Natural killer cell treated with Interleukin-12 subunit alpha and Interleukin-12 subunit beta and Interleukin-15 and Interleukin-18, amount 100 ng/mL, for 72 hours (primary cell): ENCODE data around the gene GALNT12. TPM values are rescaled to one million over a fixed set of nuclear protein-coding genes. Genes with fewer than 3 reads are reported as not detected.

Experiments
- ATAC-seq, 2 donors: fragments of 150-1000 bp; cut with Tn5 transposase in 1 of 2; sonication (Bioruptor Pico), chemical (Tn5 transposase) in 1 of 2; 2 replicates each; pipeline ENCODE4 v1.10.0; 2021
- DNase-seq: peaks from one replicate; pipeline ENCODE4 v3.0.0; 2022; ENCODE audit warnings: low spot score
- H3K27ac Mint-ChIP-seq, 2 donors: 1 replicate in 1 of 2; 2 replicates in 1 of 2; pipeline ENCODE4 v1.8.0; 2022; ENCODE audit warnings: mixed read lengths in 2 of 2, mild to moderate bottlenecking in 1 of 2, moderate library complexity in 1 of 2
- H3K27me3 Mint-ChIP-seq, 2 donors: 1 replicate in 1 of 2; 2 replicates in 1 of 2; pipeline ENCODE4 v1.8.0; 2022; ENCODE audit warnings: mixed read lengths in 2 of 2
- H3K36me3 Mint-ChIP-seq: one replicate; pipeline ENCODE4 v1.8.0; 2022; ENCODE audit warnings: mixed read lengths
- H3K4me1 Mint-ChIP-seq, 2 donors: 1 replicate in 1 of 2; 2 replicates in 1 of 2; pipeline ENCODE4 v1.8.0; 2022; ENCODE audit warnings: low read depth in 2 of 2, mixed read lengths in 2 of 2, mild to moderate bottlenecking in 1 of 2
- H3K4me3 Mint-ChIP-seq: one replicate; pipeline ENCODE4 v1.8.0; 2022; ENCODE audit warnings: mixed read lengths
- H3K9me3 Mint-ChIP-seq: 2 replicates; pipeline ENCODE4 v1.8.0; 2022; ENCODE audit warnings: mixed read lengths
- total RNA-seq, 2 donors: library from RNA; stranded (reverse); gene quantifications; one replicate each; pipeline ENCODE4 v1.2.3, GENCODE V29; 2022

Gene GALNT12
- total RNA-seq, 2 donors from 2014 or later, result 1.8 to 4.1 TPM

DNA sequence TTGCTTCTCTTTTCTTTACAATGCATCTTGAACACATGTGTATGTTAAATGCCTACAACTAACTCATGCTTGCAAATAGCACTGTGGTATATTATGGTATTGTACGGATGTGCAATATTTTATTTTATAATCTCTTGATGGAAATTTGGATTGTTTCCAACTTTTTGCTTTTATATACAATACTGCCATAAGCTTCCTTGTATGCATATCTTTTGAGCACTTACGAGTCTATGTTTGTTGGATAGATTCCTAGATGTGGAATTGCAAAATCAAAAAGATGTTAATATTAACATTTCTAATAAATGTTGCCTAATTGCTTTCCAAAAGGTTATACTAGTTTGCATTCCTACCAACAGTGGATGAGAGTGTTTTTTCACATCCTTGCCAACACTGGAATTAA lies 3.4 kb upstream of the GALNT12 start:
- H3K27me3 Mint-ChIP-seq, result peaks cover 10 to 31% of the 10 kb centered on the region in 2 donors
- no peaks in the 10 kb centered on the region for H3K9me3 Mint-ChIP-seq
- H3K4me1 Mint-ChIP-seq, result peaks cover 13 to 14% of the 10 kb centered on the region in 2 donors
- no peak overlapping the region for H3K4me3 Mint-ChIP-seq
- ATAC-seq (no peak), DNase-seq (no peak)
- no peaks in the 10 kb centered on the region for H3K36me3 Mint-ChIP-seq
- no peak overlapping the region for H3K27ac Mint-ChIP-seq

GRCh38 chr9:98805506-98806272 lies 1.8 kb upstream of the GALNT12 start:
- Mint-ChIP-seq H3K36me3 (no peaks in the 10 kb centered on the region), H3K27me3 (peaks cover 10 to 31% of the 10 kb centered on the region in 2 donors), H3K9me3 (no peaks in the 10 kb centered on the region), H3K27ac (no peak overlapping the region), H3K4me1 (peaks cover 19 to 20% of the 10 kb centered on the region in 2 donors), H3K4me3 (no peak overlapping the region)
- DNase-seq, result no peak
- no peak for ATAC-seq

GRCh38 chr9:98806394-98807035 lies 955 bp upstream of the GALNT12 start:
- Mint-ChIP-seq H3K9me3 (no peaks in the 10 kb centered on the region), H3K27ac (no peak overlapping the region), H3K27me3 (peaks cover 10 to 31% of the 10 kb centered on the region in 2 donors), H3K4me3 (peak overlapping the region; percentile 84), H3K36me3 (no peaks in the 10 kb centered on the region), H3K4me1 (peaks cover 26 to 28% of the 10 kb centered on the region in 2 donors)
- no peak for DNase-seq
- ATAC-seq, result no peak

GRCh38 chr9:98807814-98808195 lies 335 bp downstream of the GALNT12 start:
- Mint-ChIP-seq H3K9me3 (no peaks in the 10 kb centered on the region), H3K4me3 (peak overlapping the region; percentile 78), H3K4me1 (peaks cover 26 to 28% of the 10 kb centered on the region in 2 donors), H3K36me3 (peaks cover under 1% of the 10 kb centered on the region), H3K27ac (no peak overlapping the region), H3K27me3 (peaks cover 10 to 31% of the 10 kb centered on the region in 2 donors)
- DNase-seq, result no peak
- peak; percentile 63 to 75 for ATAC-seq

GRCh38 chr9:98808411-98808815 lies 943 bp downstream of the GALNT12 start:
- Mint-ChIP-seq H3K9me3 (no peaks in the 10 kb centered on the region), H3K4me1 (peaks cover 26 to 28% of the 10 kb centered on the region in 2 donors), H3K36me3 (peaks cover 4% of the 10 kb centered on the region), H3K4me3 (peak overlapping the region; percentile 78), H3K27me3 (peaks cover 8 to 26% of the 10 kb centered on the region in 2 donors), H3K27ac (no peak overlapping the region)
- no peak for ATAC-seq
- DNase-seq, result no peak

- ATAC-seq (no peak), DNase-seq (no peak)
- Mint-ChIP-seq H3K4me3 (peak overlapping the region; percentile 54), H3K36me3 (peaks cover 4% of the 10 kb centered on the region), H3K4me1 (peaks cover 26 to 28% of the 10 kb centered on the region in 2 donors), H3K27me3 (peaks cover 6 to 23% of the 10 kb centered on the region in 2 donors), H3K27ac (no peak overlapping the region), H3K9me3 (no peaks in the 10 kb centered on the region)
These were observed 1.4 kb downstream of the GALNT12 start for GRCh38 chr9:98808875-98809274.

DNA sequence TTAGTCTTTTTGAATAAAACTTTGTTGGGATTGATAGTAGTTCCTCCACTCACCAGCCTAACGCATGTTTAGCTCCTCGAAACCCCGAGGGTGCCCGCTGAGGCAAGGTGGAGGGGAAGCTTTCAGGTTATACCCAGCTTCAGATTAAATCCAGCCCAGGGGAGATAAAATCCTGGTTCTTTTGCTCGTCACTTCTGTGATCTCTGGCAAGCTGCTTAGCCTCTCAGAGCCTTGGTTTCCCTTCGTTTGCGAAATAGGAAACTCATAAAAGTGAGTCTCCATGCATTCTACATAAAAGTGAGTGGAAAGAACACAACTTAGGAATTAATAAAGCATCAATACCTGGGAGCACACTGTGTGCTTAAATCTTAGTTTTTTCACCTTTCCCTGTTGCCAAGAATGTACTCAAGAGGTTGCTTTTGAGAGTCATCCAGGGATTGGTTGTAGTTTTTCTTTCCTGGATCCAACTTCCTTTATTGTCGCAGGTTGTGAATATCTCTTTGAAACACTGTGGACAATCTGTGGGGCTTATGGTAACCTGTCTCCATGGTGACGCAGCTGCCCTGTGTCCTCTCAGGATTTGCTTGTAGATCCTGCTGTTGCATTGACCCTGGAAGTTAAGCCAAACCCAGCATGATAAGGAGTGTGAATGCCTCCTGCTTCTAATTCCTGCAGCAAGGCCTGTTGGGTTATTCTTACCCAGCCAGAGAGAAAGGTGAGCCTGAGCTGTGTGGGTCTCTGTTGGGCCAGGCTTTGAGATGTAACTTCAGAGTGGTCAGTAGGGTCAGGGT lies 2.0 kb downstream of the GALNT12 start:
- H3K27me3 Mint-ChIP-seq, result peaks cover 6 to 22% of the 10 kb centered on the region in 2 donors
- H3K27ac Mint-ChIP-seq, result no peak overlapping the region
- peaks cover 26 to 28% of the 10 kb centered on the region in 2 donors for H3K4me1 Mint-ChIP-seq
- ATAC-seq (no peak), DNase-seq (no peak)
- no peaks in the 10 kb centered on the region for H3K9me3 Mint-ChIP-seq
- peak overlapping the region; percentile 54 for H3K4me3 Mint-ChIP-seq
- H3K36me3 Mint-ChIP-seq, result peaks cover 4% of the 10 kb centered on the region

DNA sequence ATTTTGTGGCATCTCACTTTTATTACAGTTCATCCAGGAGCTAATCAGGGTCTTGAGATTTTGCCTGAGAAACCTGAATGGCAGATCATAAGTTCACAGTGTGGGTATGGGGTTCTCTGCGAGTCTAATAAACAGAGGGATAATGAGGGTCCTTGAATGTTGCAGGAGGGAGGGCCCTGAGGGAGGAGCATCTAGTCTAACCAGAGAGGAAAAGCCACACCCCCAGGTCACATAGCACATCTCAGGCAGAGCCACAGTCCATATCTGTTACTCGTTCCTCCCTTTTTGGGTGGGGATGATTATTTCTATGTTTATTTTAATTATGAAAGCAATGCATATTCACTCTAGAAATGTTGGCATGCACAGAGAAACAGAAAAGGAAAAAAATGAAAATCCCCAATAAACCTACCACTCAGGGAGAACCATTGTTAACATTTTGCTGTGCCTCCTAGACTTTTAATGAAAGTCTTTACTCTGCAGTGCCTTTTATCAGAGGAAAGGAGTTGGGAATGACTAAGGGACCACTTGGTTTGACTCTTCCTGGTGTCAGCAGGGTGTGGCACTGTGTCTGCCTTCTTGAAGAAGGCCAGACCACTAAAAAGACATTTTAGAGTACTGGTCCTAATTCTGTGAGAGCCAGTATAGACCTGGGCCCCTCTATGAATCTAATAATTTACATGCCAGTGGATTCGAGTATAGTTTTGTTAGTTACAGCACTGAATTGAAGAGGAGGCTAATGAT lies 2.8 kb downstream of the GALNT12 start:
- H3K27me3 Mint-ChIP-seq, result peaks cover 4 to 15% of the 10 kb centered on the region in 2 donors
- DNase-seq (no peak), ATAC-seq (no peak)
- H3K36me3 Mint-ChIP-seq, result peaks cover 4% of the 10 kb centered on the region
- H3K27ac Mint-ChIP-seq, result no peak overlapping the region
- no peaks in the 10 kb centered on the region for H3K9me3 Mint-ChIP-seq
- H3K4me1 Mint-ChIP-seq, result peaks cover 26 to 28% of the 10 kb centered on the region in 2 donors
- no peak overlapping the region for H3K4me3 Mint-ChIP-seq

- no peak overlapping the region for H3K27ac Mint-ChIP-seq
- peaks cover 26 to 28% of the 10 kb centered on the region in 2 donors for H3K4me1 Mint-ChIP-seq
- H3K9me3 Mint-ChIP-seq, result no peaks in the 10 kb centered on the region
- H3K27me3 Mint-ChIP-seq, result peaks cover 4 to 8% of the 10 kb centered on the region in 2 donors
- H3K4me3 Mint-ChIP-seq, result no peak overlapping the region
- no peak for DNase-seq
- ATAC-seq, result peak; percentile 7 to 58
- H3K36me3 Mint-ChIP-seq, result peaks cover 4% of the 10 kb centered on the region
These were observed 3.7 kb downstream of the GALNT12 start for GRCh38 chr9:98811051-98811650.

DNA sequence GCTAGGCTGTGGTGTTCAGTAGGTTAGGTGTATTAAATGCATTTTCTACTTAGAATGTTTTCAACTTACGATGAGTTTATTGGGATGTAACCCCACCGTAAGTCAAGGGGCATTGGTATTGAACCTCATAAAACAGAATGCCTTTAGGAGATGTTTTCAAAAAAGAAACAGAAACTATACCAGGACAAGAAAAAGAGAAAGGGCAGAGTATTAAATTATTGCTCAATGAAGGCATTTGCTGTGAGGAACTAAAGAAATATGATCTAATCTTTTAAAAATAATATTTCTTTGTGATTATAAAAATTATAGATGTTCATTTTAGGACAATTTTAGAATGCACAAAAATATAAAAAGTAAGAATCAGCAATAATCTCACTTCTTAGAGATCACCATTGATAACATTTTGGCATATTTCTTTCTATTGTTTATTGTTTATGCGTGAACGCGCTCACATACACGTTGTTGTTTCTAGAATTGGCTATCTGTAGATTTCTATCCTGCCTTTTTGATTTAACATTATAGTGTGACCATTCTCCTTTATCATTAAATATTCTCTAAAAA lies 8.0 kb downstream of the GALNT12 start:
- no peak for ATAC-seq

DNA sequence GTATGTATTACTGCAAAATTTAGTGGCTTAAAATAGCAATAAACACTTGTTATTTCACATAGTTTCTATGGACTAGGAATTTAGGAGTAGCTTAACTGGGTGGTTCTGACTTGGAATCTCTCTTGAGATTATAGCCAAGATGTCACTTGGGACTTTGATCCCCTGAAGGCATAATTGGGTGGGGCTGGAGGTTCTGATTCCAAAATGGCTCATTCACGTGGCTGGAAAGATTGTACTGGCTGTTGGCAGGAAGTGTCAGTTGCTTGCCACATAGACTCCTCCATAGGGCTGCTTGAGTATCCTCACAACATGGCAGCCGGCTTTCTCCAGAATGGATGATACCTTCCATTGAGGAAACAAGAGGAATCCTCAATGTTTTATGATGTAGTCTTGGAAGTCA lies 11.3 kb downstream of the GALNT12 start:
- DNase-seq (no peak), ATAC-seq (no peak)

More for the DNA sequence above, 8.0 kb downstream of the GALNT12 start:
- Mint-ChIP-seq H3K27me3 (no peaks in the 10 kb centered on the region), H3K36me3 (peaks cover 4% of the 10 kb centered on the region), H3K4me1 (peaks cover 7 to 8% of the 10 kb centered on the region in 2 donors), H3K9me3 (no peaks in the 10 kb centered on the region), H3K4me3 (no peak overlapping the region), H3K27ac (no peak overlapping the region)
- no peak for DNase-seq

DNA sequence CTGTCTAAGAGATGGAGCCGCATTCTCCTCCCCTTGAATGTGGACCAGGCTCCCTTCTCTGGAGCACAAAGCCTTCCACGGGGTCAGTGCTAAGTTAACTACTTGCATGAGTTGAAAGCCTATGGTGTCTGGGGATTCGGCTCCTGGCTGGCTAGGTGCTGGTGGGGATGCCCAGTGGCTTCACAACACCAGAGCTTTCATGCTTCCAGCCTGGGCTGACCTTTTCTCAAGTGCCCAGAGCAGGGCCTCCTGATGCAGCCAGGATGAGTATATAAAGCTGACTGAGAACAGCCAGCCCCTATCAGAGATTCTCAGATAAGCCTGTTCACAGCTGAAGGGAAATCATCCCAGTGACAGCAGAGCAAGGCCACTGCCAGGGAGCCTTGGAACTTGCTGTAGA lies 11.8 kb downstream of the GALNT12 start:
- no peak overlapping the region for H3K27ac Mint-ChIP-seq
- peaks cover 0 to 3% of the 10 kb centered on the region in 2 donors for H3K4me1 Mint-ChIP-seq
- ATAC-seq (no peak), DNase-seq (no peak)
- no peaks in the 10 kb centered on the region for H3K27me3 Mint-ChIP-seq
- H3K36me3 Mint-ChIP-seq, result no peaks in the 10 kb centered on the region
- no peak overlapping the region for H3K4me3 Mint-ChIP-seq
- H3K9me3 Mint-ChIP-seq, result no peaks in the 10 kb centered on the region

More for the DNA sequence above, 11.3 kb downstream of the GALNT12 start:
- no peaks in the 10 kb centered on the region for H3K9me3 Mint-ChIP-seq
- peaks cover 0 to 3% of the 10 kb centered on the region in 2 donors for H3K4me1 Mint-ChIP-seq
- H3K4me3 Mint-ChIP-seq, result no peak overlapping the region
- no peaks in the 10 kb centered on the region for H3K27me3 Mint-ChIP-seq
- H3K27ac Mint-ChIP-seq, result no peak overlapping the region
- no peaks in the 10 kb centered on the region for H3K36me3 Mint-ChIP-seq
